Peyer's patch (tissue), 4 donors: Measurements from ENCODE around the gene EMC10. TPM values are rescaled to one million over a fixed set of nuclear protein-coding genes. Genes with fewer than 3 reads are reported as not detected.

Source experiments
- DNase-seq, 3 donors: peaks; one replicate each; pipeline ENCODE4 v3.0.0-alpha.2; 2017 to 2019
- H3K27ac ChIP-seq, 4 donors: fragments of 200-600 bp; sonication (generic); one replicate each; pipeline ENCODE4 v1.5.1; 2016 to 2019
- H3K27me3 ChIP-seq, 2 donors: fragments of 200-600 bp; sonication (generic); one replicate each; pipeline ENCODE4 v1.5.1; 2019
- H3K36me3 ChIP-seq, 3 donors: fragments of 200-600 bp; sonication (generic); one replicate each; pipeline ENCODE4 v1.5.1; 2016 to 2019
- H3K4me1 ChIP-seq, 4 donors: fragments of 200-600 bp; sonication (generic); one replicate each; pipeline ENCODE4 v1.5.1; 2016 to 2019
- H3K4me3 ChIP-seq, 4 donors: fragments of 200-600 bp; sonication (generic); 1 replicate in 3 of 4; 2 replicates in 1 of 4; pipeline ENCODE4 v1.5.1; 2016 to 2019; ENCODE audit warnings: mild to moderate bottlenecking in 1 of 4
- H3K9me3 ChIP-seq, 4 donors: fragments of 200-600 bp; sonication (generic); one replicate each; pipeline ENCODE4 v1.5.1; 2016 to 2019; ENCODE audit warnings: mild to moderate bottlenecking in 1 of 4
- POLR2A ChIP-seq, 2 donors: fragments of 450-650 bp; IDR thresholded peaks; one replicate each; pipeline ENCODE4 v1.5.1; 2017; ENCODE audit warnings: antibody characterized with exemption in 2 of 2, mild to moderate bottlenecking in 2 of 2, moderate library complexity in 2 of 2
- total RNA-seq, 4 donors: library from RNA; depleted of rRNA; stranded (reverse); fragments of >200 nt; gene quantifications; one replicate each; pipeline ENCODE4 v1.1.0, GENCODE V29; 2016
- TF ChIP-seq, protein P1 (sequence below), 6 experiments: fragments of 450-650 bp in 4 of 6; fragments of 200-600 bp in 2 of 6; sonication (generic) in 1 of 6; IDR thresholded peaks; one replicate each; pipeline ENCODE4 v1.5.1; 2017 to 2019; ENCODE audit warnings: antibody characterized with exemption in 6 of 6, mild to moderate bottlenecking in 3 of 6, moderate library complexity in 1 of 6

The EMC10 gene
- total RNA-seq = 100 to 1,000 TPM in 3 of 4 donors, 10 to 100 TPM in 1; 63.5 to 134 (median 117) TPM

GRCh38 chr19:50476224-50476906 lies at the start of gene EMC10, which contains the start of gene GARIN5A:
Gene EMC10 (plus strand): TSS chr19:50476507. CDS start chr19:50476545, 38 bp downstream.
Gene GARIN5A (minus strand): TSS chr19:50476848. CDS start chr19:50476388, 460 bp downstream.
- TF ChIP-seq, protein P1, sequence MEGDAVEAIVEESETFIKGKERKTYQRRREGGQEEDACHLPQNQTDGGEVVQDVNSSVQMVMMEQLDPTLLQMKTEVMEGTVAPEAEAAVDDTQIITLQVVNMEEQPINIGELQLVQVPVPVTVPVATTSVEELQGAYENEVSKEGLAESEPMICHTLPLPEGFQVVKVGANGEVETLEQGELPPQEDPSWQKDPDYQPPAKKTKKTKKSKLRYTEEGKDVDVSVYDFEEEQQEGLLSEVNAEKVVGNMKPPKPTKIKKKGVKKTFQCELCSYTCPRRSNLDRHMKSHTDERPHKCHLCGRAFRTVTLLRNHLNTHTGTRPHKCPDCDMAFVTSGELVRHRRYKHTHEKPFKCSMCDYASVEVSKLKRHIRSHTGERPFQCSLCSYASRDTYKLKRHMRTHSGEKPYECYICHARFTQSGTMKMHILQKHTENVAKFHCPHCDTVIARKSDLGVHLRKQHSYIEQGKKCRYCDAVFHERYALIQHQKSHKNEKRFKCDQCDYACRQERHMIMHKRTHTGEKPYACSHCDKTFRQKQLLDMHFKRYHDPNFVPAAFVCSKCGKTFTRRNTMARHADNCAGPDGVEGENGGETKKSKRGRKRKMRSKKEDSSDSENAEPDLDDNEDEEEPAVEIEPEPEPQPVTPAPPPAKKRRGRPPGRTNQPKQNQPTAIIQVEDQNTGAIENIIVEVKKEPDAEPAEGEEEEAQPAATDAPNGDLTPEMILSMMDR (IDR thresholded peaks at IDR 0.05) = no peak
- peak; percentile 76 to 79 for TF ChIP-seq POLR2A (IDR thresholded peaks at IDR 0.05)
- Histone ChIP-seq H3K4me3 (peak within 1 kb of the TSS; percentile 74 to 99 (median 92)), H3K27me3 (no peaks in the 10 kb centered on the region), H3K36me3 (peaks cover 0 to 35% (median 0%) of the 10 kb centered on the region in 3 donors), H3K27ac (peak within 1 kb of the TSS; percentile 78 to 95 (median 82)), H3K4me1 (peaks cover 0 to 16% (median 9%) of the 10 kb centered on the region in 4 donors), H3K9me3 (no peaks in the 10 kb centered on the region)
- DNase-seq = peak; percentile 88 to 95 (median 93)

DNA sequence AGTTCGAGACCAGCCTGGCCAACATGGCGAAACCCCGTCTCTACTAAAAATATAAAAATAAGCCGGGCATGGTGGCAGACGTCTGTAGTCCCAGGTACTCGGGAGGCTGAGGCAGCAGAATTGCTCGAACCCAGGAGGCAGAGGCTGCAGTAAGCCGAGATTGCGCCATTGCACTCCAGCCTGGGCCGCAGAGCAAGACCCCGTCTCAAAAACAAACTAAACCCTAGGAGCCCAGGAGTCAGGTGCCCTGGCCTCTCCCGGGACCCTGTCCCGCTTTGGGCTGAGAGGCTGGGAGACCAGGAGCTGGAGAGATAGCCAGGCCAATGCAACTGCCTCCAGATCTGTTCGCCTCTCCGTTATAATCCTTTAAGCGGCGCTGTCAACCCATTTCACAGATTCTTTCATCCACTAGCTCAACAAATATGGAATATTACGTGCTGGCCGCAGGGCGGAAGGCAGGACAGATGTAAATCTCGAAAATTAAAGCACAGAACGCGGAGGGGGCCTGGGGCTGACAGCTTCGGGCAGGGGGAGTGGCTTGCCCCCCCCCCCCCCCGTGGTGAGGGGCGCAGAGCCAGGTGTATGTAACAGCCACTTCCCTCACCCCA lies 48.9 kb upstream of the EMC10 start:
- peak overlapping the region in 2 of 4 donors; percentile 59 to 81 for H3K27ac ChIP-seq
- H3K36me3 ChIP-seq = no peaks in the 10 kb centered on the region
- H3K9me3 ChIP-seq = no peaks in the 10 kb centered on the region
- DNase-seq = no peak
- TF ChIP-seq, protein P1 (IDR thresholded peaks at IDR 0.05) = no peak
- TF ChIP-seq POLR2A (IDR thresholded peaks at IDR 0.05) = no peak
- H3K4me1 ChIP-seq = peaks cover 0 to 13% (median 10%) of the 10 kb centered on the region in 4 donors
- H3K27me3 ChIP-seq = peaks cover 0 to 4% of the 10 kb centered on the region in 2 donors
- H3K4me3 ChIP-seq = peak overlapping the region in 2 of 4 donors; percentile 35 to 36

DNA sequence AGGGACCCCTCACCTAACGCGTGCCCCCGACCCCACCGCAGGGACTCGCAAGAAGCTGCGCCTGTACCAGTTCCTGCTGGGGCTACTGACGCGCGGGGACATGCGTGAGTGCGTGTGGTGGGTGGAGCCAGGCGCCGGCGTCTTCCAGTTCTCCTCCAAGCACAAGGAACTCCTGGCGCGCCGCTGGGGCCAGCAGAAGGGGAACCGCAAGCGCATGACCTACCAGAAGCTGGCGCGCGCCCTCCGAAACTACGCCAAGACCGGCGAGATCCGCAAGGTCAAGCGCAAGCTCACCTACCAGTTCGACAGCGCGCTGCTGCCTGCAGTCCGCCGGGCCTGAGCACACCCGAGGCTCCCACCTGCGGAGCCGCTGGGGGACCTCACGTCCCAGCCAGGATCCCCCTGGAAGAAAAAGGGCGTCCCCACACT lies 48.3 kb upstream of the EMC10 start:
- H3K4me3 ChIP-seq = peak overlapping the region in 2 of 4 donors; percentile 35 to 36
- DNase-seq = peak; percentile 77 to 92 (median 86)
- peaks cover 0 to 19% (median 15%) of the 10 kb centered on the region in 4 donors for H3K4me1 ChIP-seq
- peak overlapping the region; percentile 18 to 81 (median 52) for H3K27ac ChIP-seq
- no peaks in the 10 kb centered on the region for H3K36me3 ChIP-seq
- H3K9me3 ChIP-seq = no peaks in the 10 kb centered on the region
- TF ChIP-seq POLR2A (IDR thresholded peaks at IDR 0.05) = no peak
- TF ChIP-seq, protein P1 (IDR thresholded peaks at IDR 0.05) = no peak
- peaks cover 0 to 10% of the 10 kb centered on the region in 2 donors for H3K27me3 ChIP-seq

DNA sequence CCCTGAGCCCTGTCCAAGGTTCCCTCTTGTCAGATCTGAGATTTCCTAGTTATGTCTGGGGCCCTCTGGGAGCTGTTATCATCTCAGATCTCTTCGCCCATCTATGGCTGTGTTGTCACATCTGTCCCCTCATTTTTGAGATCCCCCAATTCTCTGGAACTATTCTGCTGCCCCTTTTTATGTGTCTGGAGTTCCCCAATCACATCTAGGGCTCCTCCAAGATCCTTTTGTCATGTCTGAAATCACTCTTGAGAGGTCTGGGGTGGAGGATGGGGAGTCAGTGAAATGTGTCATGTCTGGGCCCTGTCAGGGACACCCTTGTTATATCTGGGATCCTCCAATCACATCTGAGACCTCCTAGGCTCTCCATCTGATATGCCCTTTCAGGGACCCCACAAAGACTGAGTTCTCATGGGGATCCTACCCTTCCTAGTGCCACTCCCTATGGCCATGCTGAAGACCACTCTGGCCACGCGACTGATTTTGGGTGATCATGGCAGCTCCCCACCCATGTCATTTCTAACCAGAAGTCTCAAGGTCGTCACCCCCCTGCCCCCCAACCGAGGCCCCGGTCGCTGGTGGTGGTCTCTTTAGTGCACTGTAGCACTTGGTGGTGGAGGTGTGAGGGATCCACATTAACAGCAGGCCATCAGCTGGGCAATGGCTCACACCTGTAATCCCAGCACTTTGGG lies 47.4 kb upstream of the EMC10 start:
- H3K4me3 ChIP-seq = no peak overlapping the region
- no peak for TF ChIP-seq POLR2A (IDR thresholded peaks at IDR 0.05)
- TF ChIP-seq, protein P1 (IDR thresholded peaks at IDR 0.05) = no peak
- no peaks in the 10 kb centered on the region for H3K36me3 ChIP-seq
- H3K27me3 ChIP-seq = peaks cover 0 to 11% of the 10 kb centered on the region in 2 donors
- peak overlapping the region in 2 of 4 donors; percentile 59 to 81 for H3K27ac ChIP-seq
- H3K9me3 ChIP-seq = no peaks in the 10 kb centered on the region
- DNase-seq = no peak
- H3K4me1 ChIP-seq = peaks cover 0 to 19% (median 15%) of the 10 kb centered on the region in 4 donors

DNA sequence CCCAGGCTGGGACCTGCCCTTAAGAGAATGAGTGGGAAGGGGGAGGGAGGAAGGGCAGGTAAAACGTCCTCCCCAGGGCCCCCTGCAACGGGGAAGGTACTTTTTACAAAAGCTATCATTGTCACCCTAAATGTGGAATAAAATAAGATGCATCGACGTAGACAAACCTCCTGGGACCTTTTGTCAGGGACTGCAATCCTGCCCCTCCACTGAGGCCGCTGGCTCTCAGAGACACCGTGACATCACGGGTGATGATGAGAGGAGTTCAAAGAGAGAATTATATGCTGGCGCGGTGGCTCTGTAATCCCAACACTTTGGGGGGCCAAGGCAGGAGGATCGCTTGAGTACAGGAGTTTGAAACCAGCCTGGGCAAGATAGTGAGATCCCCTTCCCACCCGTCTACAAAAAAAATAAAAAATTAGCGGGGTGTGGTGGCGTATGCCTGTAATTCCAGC lies 45.4 kb upstream of the EMC10 start:
- Histone ChIP-seq H3K27ac (peak overlapping the region in 3 of 4 donors; percentile 41 to 81 (median 67)), H3K4me1 (peaks cover 0 to 25% (median 17%) of the 10 kb centered on the region in 4 donors), H3K9me3 (no peaks in the 10 kb centered on the region), H3K36me3 (no peaks in the 10 kb centered on the region), H3K4me3 (peak overlapping the region; percentile 57 to 76 (median 70)), H3K27me3 (peaks cover 0 to 11% of the 10 kb centered on the region in 2 donors)
- TF ChIP-seq POLR2A (IDR thresholded peaks at IDR 0.05) = no peak
- TF ChIP-seq, protein P1 (IDR thresholded peaks at IDR 0.05) = no peak
- DNase-seq = peak in 2 of 3 donors; percentile 63 to 69
